ENCODE data around the gene PCDHGC4. TPM values are rescaled to one million over a fixed set of nuclear protein-coding genes. Genes with fewer than 3 reads are reported as not detected.

PCDHGC4 gene
- 1.1 and 1.3 TPM in 2 replicates for total RNA-seq (2012; rRNA removed)

- H3K4me3 ChIP-seq (ENCODE audit: low read length), result peak within 1 kb of the TSS; percentile 49
- H3K4me1 ChIP-seq (ENCODE audit: control insufficient read depth, insufficient read depth, low read length), result peaks cover 42% of the 10 kb centered on the region
- H3K9ac ChIP-seq (ENCODE audit: low read depth, low read length), result no peak within 1 kb of the TSS
- no peaks in the 10 kb centered on the region for H3K9me3 ChIP-seq (replicated peaks; ENCODE audit: low read length)
- H3K27me3 ChIP-seq (ENCODE audit: control insufficient read depth, insufficient read depth, low read length), result no peaks in the 10 kb centered on the region
- peaks cover 18% of the 10 kb centered on the region for H3K36me3 ChIP-seq (ENCODE audit: insufficient read depth, low read length)
- peak within 1 kb of the TSS; percentile 75 for H3K4me2 ChIP-seq (ENCODE audit: low read length)
These were observed at the start of gene PCDHGC4 for GRCh38 chr5:141484641-141485311. PCDHGC4 (plus strand) TSS chr5:141485030; CDS start chr5:141485174, 144 bp downstream.

- no peaks in the 10 kb centered on the region for H3K36me3 ChIP-seq (ENCODE audit: insufficient read depth, low read length)
- no peaks in the 10 kb centered on the region for H3K4me1 ChIP-seq (ENCODE audit: control insufficient read depth, insufficient read depth, low read length)
- no peak overlapping the region for H3K9ac ChIP-seq (ENCODE audit: low read depth, low read length)
- H3K4me2 ChIP-seq (ENCODE audit: low read length), result no peak overlapping the region
- H3K4me3 ChIP-seq (ENCODE audit: low read length), result no peak overlapping the region
- no peaks in the 10 kb centered on the region for H3K27me3 ChIP-seq (ENCODE audit: control insufficient read depth, insufficient read depth, low read length)
- H3K9me3 ChIP-seq (replicated peaks; ENCODE audit: low read length), result peaks cover 5% of the 10 kb centered on the region
These were observed 47.6 kb upstream of the PCDHGC4 start for GRCh38 chr5:141437221-141437620.

GRCh38 chr5:141439411-141440141 lies 45.3 kb upstream of the PCDHGC4 start:
- Histone ChIP-seq H3K4me1 (ENCODE audit: control insufficient read depth, insufficient read depth, low read length) (no peaks in the 10 kb centered on the region), H3K9me3 (replicated peaks; ENCODE audit: low read length) (peaks cover 5% of the 10 kb centered on the region), H3K36me3 (ENCODE audit: insufficient read depth, low read length) (no peaks in the 10 kb centered on the region), H3K9ac (ENCODE audit: low read depth, low read length) (no peak overlapping the region), H3K4me3 (ENCODE audit: low read length) (no peak overlapping the region), H3K27me3 (ENCODE audit: control insufficient read depth, insufficient read depth, low read length) (no peaks in the 10 kb centered on the region), H3K4me2 (ENCODE audit: low read length) (no peak overlapping the region)

- H3K4me1 ChIP-seq (ENCODE audit: control insufficient read depth, insufficient read depth, low read length), result no peaks in the 10 kb centered on the region
- H3K4me3 ChIP-seq (ENCODE audit: low read length), result no peak overlapping the region
- H3K36me3 ChIP-seq (ENCODE audit: insufficient read depth, low read length), result no peaks in the 10 kb centered on the region
- H3K9ac ChIP-seq (ENCODE audit: low read depth, low read length), result no peak overlapping the region
- no peaks in the 10 kb centered on the region for H3K27me3 ChIP-seq (ENCODE audit: control insufficient read depth, insufficient read depth, low read length)
- peaks cover 5% of the 10 kb centered on the region for H3K9me3 ChIP-seq (replicated peaks; ENCODE audit: low read length)
- H3K4me2 ChIP-seq (ENCODE audit: low read length), result no peak overlapping the region
These were observed 44.5 kb upstream of the PCDHGC4 start for GRCh38 chr5:141440341-141440740.

GRCh38 chr5:141441571-141442170 lies 43.2 kb upstream of the PCDHGC4 start:
- Histone ChIP-seq H3K9me3 (replicated peaks; ENCODE audit: low read length) (peaks cover 5% of the 10 kb centered on the region), H3K9ac (ENCODE audit: low read depth, low read length) (no peak overlapping the region), H3K4me1 (ENCODE audit: control insufficient read depth, insufficient read depth, low read length) (no peaks in the 10 kb centered on the region), H3K4me2 (ENCODE audit: low read length) (no peak overlapping the region), H3K4me3 (ENCODE audit: low read length) (no peak overlapping the region), H3K36me3 (ENCODE audit: insufficient read depth, low read length) (no peaks in the 10 kb centered on the region), H3K27me3 (ENCODE audit: control insufficient read depth, insufficient read depth, low read length) (no peaks in the 10 kb centered on the region)

- H3K4me3 ChIP-seq (ENCODE audit: low read length), result no peak overlapping the region
- H3K9me3 ChIP-seq (replicated peaks; ENCODE audit: low read length), result no peaks in the 10 kb centered on the region
- no peaks in the 10 kb centered on the region for H3K4me1 ChIP-seq (ENCODE audit: control insufficient read depth, insufficient read depth, low read length)
- H3K9ac ChIP-seq (ENCODE audit: low read depth, low read length), result no peak overlapping the region
- no peaks in the 10 kb centered on the region for H3K27me3 ChIP-seq (ENCODE audit: control insufficient read depth, insufficient read depth, low read length)
- no peak overlapping the region for H3K4me2 ChIP-seq (ENCODE audit: low read length)
- H3K36me3 ChIP-seq (ENCODE audit: insufficient read depth, low read length), result no peaks in the 10 kb centered on the region
These were observed 19.5 kb upstream of the PCDHGC4 start for GRCh38 chr5:141465351-141465750.

GRCh38 chr5:141475625-141476131 lies 9.2 kb upstream of the PCDHGC4 start, which contains the start of gene PCDHGC3:
PCDHGC3 (plus strand) TSS chr5:141475966; CDS start chr5:141476117, 151 bp downstream.
- Histone ChIP-seq H3K4me3 (ENCODE audit: low read length) (peak within 1 kb of the TSS; percentile 79), H3K4me2 (ENCODE audit: low read length) (peak within 1 kb of the TSS; percentile 93), H3K4me1 (ENCODE audit: control insufficient read depth, insufficient read depth, low read length) (peaks cover 36% of the 10 kb centered on the region), H3K36me3 (ENCODE audit: insufficient read depth, low read length) (peaks cover 7% of the 10 kb centered on the region), H3K9me3 (replicated peaks; ENCODE audit: low read length) (no peaks in the 10 kb centered on the region), H3K9ac (ENCODE audit: low read depth, low read length) (peak within 1 kb of the TSS; percentile 83), H3K27me3 (ENCODE audit: control insufficient read depth, insufficient read depth, low read length) (no peaks in the 10 kb centered on the region)

- Histone ChIP-seq H3K9me3 (replicated peaks; ENCODE audit: low read length) (no peaks in the 10 kb centered on the region), H3K4me3 (ENCODE audit: low read length) (peak overlapping the region; percentile 79), H3K4me2 (ENCODE audit: low read length) (peak overlapping the region; percentile 93), H3K4me1 (ENCODE audit: control insufficient read depth, insufficient read depth, low read length) (peaks cover 36% of the 10 kb centered on the region), H3K27me3 (ENCODE audit: control insufficient read depth, insufficient read depth, low read length) (no peaks in the 10 kb centered on the region), H3K36me3 (ENCODE audit: insufficient read depth, low read length) (peaks cover 7% of the 10 kb centered on the region), H3K9ac (ENCODE audit: low read depth, low read length) (peak overlapping the region; percentile 83)
These were observed 8.5 kb upstream of the PCDHGC4 start for GRCh38 chr5:141476132-141476911.

- no peaks in the 10 kb centered on the region for H3K9me3 ChIP-seq (replicated peaks; ENCODE audit: low read length)
- H3K27me3 ChIP-seq (ENCODE audit: control insufficient read depth, insufficient read depth, low read length), result no peaks in the 10 kb centered on the region
- H3K4me3 ChIP-seq (ENCODE audit: low read length), result peak overlapping the region; percentile 79
- H3K9ac ChIP-seq (ENCODE audit: low read depth, low read length), result peak overlapping the region; percentile 83
- H3K4me2 ChIP-seq (ENCODE audit: low read length), result peak overlapping the region; percentile 93
- peaks cover 36% of the 10 kb centered on the region for H3K4me1 ChIP-seq (ENCODE audit: control insufficient read depth, insufficient read depth, low read length)
- H3K36me3 ChIP-seq (ENCODE audit: insufficient read depth, low read length), result peaks cover 7% of the 10 kb centered on the region
These were observed 7.7 kb upstream of the PCDHGC4 start for GRCh38 chr5:141477044-141477575.

- Histone ChIP-seq H3K4me3 (ENCODE audit: low read length) (peak overlapping the region; percentile 79), H3K9ac (ENCODE audit: low read depth, low read length) (peak overlapping the region; percentile 83), H3K36me3 (ENCODE audit: insufficient read depth, low read length) (peaks cover 7% of the 10 kb centered on the region), H3K4me2 (ENCODE audit: low read length) (peak overlapping the region; percentile 93), H3K9me3 (replicated peaks; ENCODE audit: low read length) (no peaks in the 10 kb centered on the region), H3K4me1 (ENCODE audit: control insufficient read depth, insufficient read depth, low read length) (peaks cover 36% of the 10 kb centered on the region), H3K27me3 (ENCODE audit: control insufficient read depth, insufficient read depth, low read length) (no peaks in the 10 kb centered on the region)
These were observed 7.0 kb upstream of the PCDHGC4 start for GRCh38 chr5:141477815-141478214.
